Middle frontal gyrus (tissue), 1 donor: ENCODE measurements around the gene DRAXIN.

ENCODE experiments used
- DNase-seq: peaks from one replicate; pipeline ENCODE4 v3.0.0-alpha.2; 2015; ENCODE audit warnings: low spot score; ENCODE audit errors: extremely low spot score

The DRAXIN gene

GRCh38 chr1:11691302-11691914 lies at the start of gene DRAXIN:
TSS of gene DRAXIN (plus strand) at chr1:11691710. CDS start at chr1:11706259, 14,549 bp downstream.
- DNase-seq, result no peak

- no peak for DNase-seq
Measured at GRCh38 chr1:11641776-11642305, 49.7 kb upstream of the DRAXIN start.

DNA sequence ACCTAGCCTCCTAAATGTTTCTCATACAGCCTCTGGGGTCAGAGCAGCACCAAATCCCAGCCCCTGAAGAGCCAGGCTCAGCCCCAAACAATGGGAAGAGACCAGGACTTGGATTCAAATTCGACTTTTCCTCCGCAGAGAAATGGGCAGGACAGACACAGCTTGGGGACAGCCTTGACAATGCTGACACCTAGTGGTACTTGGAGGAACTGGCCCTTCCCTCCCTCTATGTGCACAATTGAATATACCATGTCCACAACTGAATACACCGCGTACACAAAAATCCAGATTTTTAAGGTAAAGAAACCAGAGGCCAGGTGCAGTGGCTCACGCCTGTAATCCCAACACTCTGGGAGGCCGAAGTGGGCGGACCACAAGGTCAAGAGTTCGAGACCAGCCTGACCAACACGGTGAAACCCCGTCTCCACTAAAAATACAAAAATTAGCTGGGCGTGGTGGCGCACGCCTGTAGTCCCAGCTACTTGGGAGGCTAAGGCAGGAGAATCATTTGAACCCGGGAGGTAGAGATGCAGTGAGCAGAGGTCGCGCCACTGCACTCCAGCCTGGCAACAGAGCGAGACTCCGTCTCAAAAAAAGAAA lies 49.0 kb upstream of the DRAXIN start:
- peak; percentile 59 for DNase-seq

DNA sequence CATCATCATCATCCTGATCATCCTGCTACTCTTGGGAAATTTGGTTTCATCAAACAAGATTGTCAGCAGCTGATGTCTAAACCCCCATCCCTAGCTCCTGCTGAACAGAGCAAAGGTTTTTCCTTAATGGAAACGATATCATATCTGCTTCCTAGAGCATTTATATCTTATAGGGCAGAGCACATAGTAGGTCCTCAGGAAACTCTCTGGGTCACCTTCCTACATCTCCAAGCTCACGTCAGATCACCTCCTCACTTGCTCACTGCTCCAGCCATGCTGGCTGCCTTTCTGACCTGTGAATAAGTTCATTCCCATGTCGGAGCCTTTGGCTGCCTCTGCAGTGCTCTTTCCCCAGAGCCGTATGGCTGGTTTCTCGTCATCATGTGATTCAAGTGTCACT lies 47.7 kb upstream of the DRAXIN start:
- DNase-seq, result no peak

- no peak for DNase-seq
Measured at GRCh38 chr1:11645270-11645669, 46.2 kb upstream of the DRAXIN start.

DNA sequence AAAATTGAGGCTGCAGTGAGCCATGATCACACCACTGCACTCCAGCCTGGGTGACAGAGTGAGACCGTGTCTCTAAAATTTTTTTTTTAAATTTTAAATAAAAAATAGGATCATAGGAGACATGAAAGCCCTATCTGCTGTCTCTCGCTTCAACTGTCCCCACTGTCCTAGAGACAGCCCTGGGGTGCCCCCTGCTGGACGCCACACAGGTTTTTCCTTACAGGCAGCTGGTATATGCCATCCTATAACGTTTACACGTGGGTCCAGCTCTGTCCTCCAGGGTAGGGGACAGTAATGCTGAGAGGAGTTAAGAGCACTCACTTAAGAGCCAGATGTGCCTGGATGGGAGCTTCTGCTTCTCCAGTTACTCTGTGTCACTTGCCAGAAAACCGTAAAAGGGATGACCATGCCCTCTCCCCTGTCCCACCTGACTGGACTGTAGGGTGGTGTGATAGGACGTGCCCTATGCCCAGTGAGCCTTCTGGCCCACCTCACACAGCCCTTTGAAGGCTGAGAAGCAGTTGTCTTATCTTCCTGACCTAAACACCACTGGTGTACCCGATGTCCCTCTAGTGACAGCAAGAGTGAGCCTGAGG lies 45.7 kb upstream of the DRAXIN start:
- DNase-seq, result peak; percentile 66

- DNase-seq, result no peak
Measured at GRCh38 chr1:11646317-11646716, 45.2 kb upstream of the DRAXIN start.

DNA sequence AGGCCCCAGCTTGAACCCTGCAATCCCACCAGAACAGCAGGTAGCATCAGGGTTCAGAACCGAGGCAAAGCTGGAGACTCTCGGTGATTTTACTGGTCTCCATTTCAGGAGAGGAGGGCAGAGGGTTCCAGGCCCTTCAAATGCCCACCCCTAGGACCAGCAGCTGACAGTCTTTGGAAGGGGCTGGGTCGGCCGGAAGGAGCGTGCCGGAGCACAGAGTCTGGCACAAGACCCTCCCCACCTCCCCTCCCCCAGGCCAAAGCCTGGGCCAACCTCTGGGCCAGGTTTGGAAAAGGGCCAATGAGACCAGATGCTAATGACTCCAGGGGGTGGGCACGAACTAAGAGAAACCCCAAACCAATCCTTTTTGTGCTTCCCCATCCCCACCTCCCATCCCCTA lies 44.2 kb upstream of the DRAXIN start:
- DNase-seq, result no peak

DNA sequence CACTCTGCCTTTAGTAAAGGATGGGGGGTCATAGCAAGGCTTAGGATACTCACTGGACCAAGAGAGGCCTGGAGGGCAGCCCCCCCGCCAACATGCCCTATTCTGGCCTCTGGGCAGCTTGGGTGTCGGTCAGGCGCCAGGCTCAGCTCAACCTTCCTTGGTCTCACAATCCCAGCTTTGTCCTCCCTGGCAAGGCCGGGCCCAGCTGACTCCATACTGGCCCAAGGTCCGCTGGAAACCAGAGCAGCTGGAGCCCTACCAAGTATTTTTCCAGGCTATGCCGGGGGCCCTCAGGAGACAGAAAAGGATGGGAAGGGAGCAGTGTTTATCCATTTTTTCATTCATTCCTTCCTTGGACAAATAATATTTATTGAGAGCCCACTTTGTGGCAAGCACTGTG lies 43.5 kb upstream of the DRAXIN start:
- DNase-seq, result peak; percentile 87

- no peak for DNase-seq
Measured at GRCh38 chr1:11648732-11649158, 42.8 kb upstream of the DRAXIN start.

- no peak for DNase-seq
Measured at GRCh38 chr1:11649237-11649623, 42.3 kb upstream of the DRAXIN start.

DNA sequence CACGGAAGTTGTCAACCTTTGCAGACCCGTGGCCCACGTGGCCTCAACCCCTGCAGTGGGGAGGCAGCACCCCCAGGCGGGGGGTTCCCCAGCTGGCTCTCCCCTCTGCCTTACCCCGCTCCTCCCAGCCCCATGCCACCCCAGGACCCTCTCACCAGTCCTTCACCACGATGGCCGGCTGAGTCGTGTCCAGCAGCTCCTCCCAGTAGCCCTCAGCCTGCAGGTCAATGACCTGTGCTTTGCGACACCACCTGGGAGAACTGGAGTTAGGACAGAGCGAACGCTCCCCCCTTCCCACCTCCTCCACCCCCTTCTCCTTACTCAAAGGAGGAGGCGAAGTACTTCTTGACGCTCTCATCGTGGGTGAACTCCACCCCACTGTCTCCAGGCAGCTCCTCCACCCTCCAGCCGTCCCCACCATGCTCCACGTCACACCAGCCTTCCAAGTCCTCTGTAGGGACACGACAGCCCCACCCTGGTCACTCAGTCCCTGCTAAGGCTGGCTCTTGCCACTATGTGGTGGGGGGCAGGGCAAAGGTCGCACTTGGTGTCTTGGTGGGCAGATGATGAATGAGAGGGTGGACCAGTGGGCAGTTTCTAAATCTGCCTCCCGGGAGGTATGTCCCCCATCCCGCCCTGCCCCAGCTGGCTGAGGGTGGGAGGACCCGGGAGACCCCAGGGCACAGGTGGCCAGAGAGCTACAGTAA lies 41.7 kb upstream of the DRAXIN start:
- DNase-seq, result no peak

GRCh38 chr1:11650331-11650991 lies 41.0 kb upstream of the DRAXIN start:
- peak; percentile 61 for DNase-seq

DNA sequence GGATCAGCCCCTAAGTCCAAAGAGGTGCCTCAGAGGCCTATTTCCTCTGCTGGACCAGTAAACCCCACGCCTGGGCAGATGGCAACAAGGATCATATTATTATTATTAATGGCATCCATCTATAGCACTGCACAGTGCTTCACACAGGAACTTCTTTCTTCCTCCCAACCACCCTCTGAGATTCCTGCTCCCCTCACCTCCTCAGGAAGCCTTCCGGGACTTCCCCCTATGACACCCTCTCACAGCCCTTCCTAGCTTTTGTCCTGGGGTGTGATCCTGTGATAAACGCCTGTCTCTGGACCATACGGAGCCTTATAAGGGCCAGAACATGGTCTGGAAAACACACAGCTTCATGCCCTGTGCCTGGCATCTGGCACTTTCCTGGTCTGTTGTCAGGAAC lies 40.5 kb upstream of the DRAXIN start:
- no peak for DNase-seq

GRCh38 chr1:11652203-11652780 lies 39.2 kb upstream of the DRAXIN start:
- no peak for DNase-seq

DNA sequence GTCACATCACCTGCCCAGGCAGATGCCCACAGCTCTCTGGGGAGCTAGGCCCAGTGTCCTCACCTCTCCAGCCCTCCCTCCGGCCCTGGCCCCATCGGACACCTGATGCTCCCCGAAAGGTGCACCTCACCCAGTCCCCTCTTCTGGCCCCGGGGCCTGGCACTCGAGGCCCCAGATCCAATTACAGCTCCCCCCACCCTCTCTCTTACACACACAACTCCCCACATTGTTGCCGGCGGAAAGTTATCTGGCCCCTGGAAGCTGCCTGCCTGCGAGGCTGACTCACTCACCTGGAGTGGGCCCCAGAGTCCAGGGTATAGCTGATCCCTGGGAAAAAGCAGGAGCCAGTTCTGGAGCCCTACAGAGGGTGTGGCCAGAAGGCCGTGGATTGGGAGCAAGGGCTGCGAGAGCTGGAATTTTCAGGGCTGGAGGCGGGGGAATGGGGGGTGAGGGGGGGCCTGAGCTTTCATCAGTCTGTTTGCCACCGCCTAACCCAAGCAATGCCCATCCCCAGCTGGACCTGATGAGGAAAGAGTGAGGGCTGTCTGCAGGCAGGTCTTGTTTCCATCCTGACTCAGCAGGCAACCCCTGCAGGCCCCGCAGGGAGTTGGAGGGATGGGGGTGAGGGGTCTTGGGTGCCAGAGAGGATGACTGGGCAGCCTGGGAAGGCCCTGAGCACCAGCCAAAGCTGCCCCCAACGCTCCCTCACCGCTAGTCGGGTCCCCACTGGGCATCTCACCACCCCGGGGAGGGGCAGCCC lies 38.2 kb upstream of the DRAXIN start:
- DNase-seq, result no peak

GRCh38 chr1:11653861-11654136 lies 37.7 kb upstream of the DRAXIN start:
- DNase-seq, result no peak

DNA sequence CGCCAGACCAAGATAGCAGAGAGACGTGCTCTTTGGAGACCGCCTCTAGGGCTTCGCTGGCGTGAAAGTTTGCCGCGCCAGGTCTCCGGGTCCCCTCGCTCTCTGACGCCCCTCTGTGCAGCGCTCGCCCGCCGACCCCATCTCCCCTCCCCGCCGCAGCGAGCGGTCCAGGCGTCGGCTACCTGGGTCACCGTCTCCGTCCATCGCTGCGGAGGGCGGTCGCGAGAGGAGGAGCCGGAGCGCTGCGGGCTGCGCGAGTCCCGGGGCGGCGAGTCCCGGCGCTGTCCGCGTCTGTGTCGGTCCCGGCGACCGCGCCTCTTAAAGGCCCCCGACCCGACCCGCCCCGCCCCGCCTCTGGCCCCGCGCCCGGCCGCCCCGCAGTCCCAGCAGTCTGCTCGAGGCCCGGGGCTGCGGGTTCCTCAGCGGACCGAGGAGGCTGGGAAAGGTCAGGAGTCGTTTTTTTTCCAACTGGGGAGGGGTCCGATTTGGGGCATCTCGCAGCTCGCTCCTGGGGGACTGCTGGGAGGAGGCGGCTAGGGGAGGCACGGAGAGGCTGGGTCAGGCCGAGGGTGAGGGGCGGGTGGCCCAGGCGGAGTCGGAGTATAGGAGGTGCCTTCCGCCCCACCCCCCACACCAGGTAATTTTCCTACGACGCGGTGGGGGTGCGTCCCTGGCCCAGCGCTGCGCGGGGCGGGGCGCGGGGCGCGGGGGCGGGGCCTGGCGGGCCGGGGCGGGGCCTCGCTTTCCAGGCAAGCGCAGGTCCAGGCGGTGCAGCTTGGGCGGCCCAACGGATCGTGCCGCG lies 37.2 kb upstream of the DRAXIN start, which contains the start of the genes FBXO2 and FBXO44:
TSS of gene FBXO2 (minus strand) at position 293 of the 802 bp plus-strand sequence. CDS start at position 204, 89 bp downstream.
TSS of gene FBXO44 (plus strand) at position 741 of the 802 bp plus-strand sequence. CDS start 959 bp downstream, outside the sequence.
- DNase-seq, result no peak

GRCh38 chr1:11654939-11655808 lies 36.3 kb upstream of the DRAXIN start:
- DNase-seq, result no peak
